HepG2 (cell line): Measurements from ENCODE around the gene MFRP. TPM values are rescaled to one million over a fixed set of nuclear protein-coding genes. Genes with fewer than 3 reads are reported as not detected.

ENCODE experiments used
- AHR ChIP-seq: IDR thresholded peaks from 2 replicates; pipeline ENCODE4 v1.6.1; 2018; ENCODE audit warnings: missing genetic modification reagents, missing compliant biosample characterization
- EP300 ChIP-seq, 3 experiments: sonication (generic) in 1 of 3; formaldehyde crosslinking in 1 of 3; IDR thresholded peaks; 2 replicates each; pipeline versions ENCODE4 v1.5.1 to v1.6.1; 2011 to 2020; ENCODE audit warnings: low read depth in 2 of 3, low read length in 2 of 3, borderline replicate concordance in 1 of 3, improper control_type of control experiment in 1 of 3, mild to moderate bottlenecking in 1 of 3, missing genetic modification reagents in 1 of 3, moderate library complexity in 1 of 3
- GTF2F1 ChIP-seq: fragments of 150-350 bp; IDR thresholded peaks from 2 replicates; pipeline ENCODE4 v1.6.1; 2014; ENCODE audit warnings: low read length
- HHEX ChIP-seq: IDR thresholded peaks from 2 replicates; pipeline ENCODE4 v1.6.1; 2016; ENCODE audit warnings: control low read depth
- IKZF5 ChIP-seq: IDR thresholded peaks from 2 replicates; pipeline ENCODE4 v1.6.1; 2018; ENCODE audit warnings: missing genetic modification reagents, mild to moderate bottlenecking, missing compliant biosample characterization
- NFIB ChIP-seq: sonication (generic); formaldehyde crosslinking; IDR thresholded peaks from 2 replicates; pipeline ENCODE4 v1.9.0; 2021; ENCODE audit warnings: missing genetic modification reagents, mild to moderate bottlenecking, borderline replicate concordance
- SP140L ChIP-seq: sonication (generic); formaldehyde crosslinking; IDR thresholded peaks from 2 replicates; pipeline ENCODE4 v1.4.0; 2020; ENCODE audit warnings: missing genetic modification reagents, borderline replicate concordance
- ZNF276 ChIP-seq: sonication (generic); formaldehyde crosslinking; IDR thresholded peaks from 2 replicates; pipeline ENCODE4 v1.4.0; 2020; ENCODE audit warnings: mild to moderate bottlenecking, low read depth, missing genetic modification reagents
- ZNF772 ChIP-seq: sonication (generic); formaldehyde crosslinking; IDR thresholded peaks from 2 replicates; pipeline ENCODE4 v1.5.0; 2020; ENCODE audit warnings: mild to moderate bottlenecking, missing genetic modification reagents
- polyA plus RNA-seq, 8 experiments: library from polyadenylated mRNA; depleted of rRNA in 3 of 8; stranded (reverse) in 7 of 8; unstranded in 1 of 8; fragments of >200 nt; fragmentation: Illumina TruSeq in 4 of 8; extraction: Trizol in 4 of 8; gene quantifications; 2 replicates each; pipeline versions ENCODE4 v1.2.1 to v1.2.3, GENCODE V29; 2011 to 2016; ENCODE audit warnings: low read depth in 4 of 8, missing spikeins in 1 of 8, mixed read lengths in 1 of 8; ENCODE audit not compliant: insufficient read depth in 1 of 8
- total RNA-seq, 5 experiments: library from RNA; depleted of rRNA; stranded (reverse); fragments of >200 nt; fragmentation: Illumina TruSeq; extraction: Trizol; gene quantifications; 2 replicates each; pipeline ENCODE4 v1.2.3, GENCODE V29; 2016; ENCODE audit warnings: low read depth in 1 of 5
- TF ChIP-seq, protein P1 (sequence below): sonication (generic); IDR thresholded peaks from 2 replicates; pipeline ENCODE4 v1.6.1; 2016; ENCODE audit warnings: low read depth, borderline replicate concordance
- TF ChIP-seq, protein P2 (sequence below): IDR thresholded peaks from 2 replicates; pipeline ENCODE4 v1.6.1; 2012; ENCODE audit warnings: low read length, improper control_type of control experiment
- TF ChIP-seq, protein P3 (sequence below): sonication (generic); formaldehyde crosslinking; IDR thresholded peaks from 2 replicates; pipeline ENCODE4 v1.5.0; 2020; ENCODE audit warnings: mild to moderate bottlenecking, missing genetic modification reagents, borderline replicate concordance

MFRP gene
- total and polyA plus RNA-seq, 2 of the 13 experiments (the other 11 are each of a cell fraction or from before 2014, with no cell fraction given): not detected

GRCh38 chr11:119373921-119374631 is 27.6 kb upstream of the MFRP start (continued):
- TF ChIP-seq ZNF276 (CRISPR knock-in tag): no peak
- TF ChIP-seq, protein P1, sequence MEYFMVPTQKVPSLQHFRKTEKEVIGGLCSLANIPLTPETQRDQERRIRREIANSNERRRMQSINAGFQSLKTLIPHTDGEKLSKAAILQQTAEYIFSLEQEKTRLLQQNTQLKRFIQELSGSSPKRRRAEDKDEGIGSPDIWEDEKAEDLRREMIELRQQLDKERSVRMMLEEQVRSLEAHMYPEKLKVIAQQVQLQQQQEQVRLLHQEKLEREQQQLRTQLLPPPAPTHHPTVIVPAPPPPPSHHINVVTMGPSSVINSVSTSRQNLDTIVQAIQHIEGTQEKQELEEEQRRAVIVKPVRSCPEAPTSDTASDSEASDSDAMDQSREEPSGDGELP: no peak
- TF ChIP-seq, protein P2, sequence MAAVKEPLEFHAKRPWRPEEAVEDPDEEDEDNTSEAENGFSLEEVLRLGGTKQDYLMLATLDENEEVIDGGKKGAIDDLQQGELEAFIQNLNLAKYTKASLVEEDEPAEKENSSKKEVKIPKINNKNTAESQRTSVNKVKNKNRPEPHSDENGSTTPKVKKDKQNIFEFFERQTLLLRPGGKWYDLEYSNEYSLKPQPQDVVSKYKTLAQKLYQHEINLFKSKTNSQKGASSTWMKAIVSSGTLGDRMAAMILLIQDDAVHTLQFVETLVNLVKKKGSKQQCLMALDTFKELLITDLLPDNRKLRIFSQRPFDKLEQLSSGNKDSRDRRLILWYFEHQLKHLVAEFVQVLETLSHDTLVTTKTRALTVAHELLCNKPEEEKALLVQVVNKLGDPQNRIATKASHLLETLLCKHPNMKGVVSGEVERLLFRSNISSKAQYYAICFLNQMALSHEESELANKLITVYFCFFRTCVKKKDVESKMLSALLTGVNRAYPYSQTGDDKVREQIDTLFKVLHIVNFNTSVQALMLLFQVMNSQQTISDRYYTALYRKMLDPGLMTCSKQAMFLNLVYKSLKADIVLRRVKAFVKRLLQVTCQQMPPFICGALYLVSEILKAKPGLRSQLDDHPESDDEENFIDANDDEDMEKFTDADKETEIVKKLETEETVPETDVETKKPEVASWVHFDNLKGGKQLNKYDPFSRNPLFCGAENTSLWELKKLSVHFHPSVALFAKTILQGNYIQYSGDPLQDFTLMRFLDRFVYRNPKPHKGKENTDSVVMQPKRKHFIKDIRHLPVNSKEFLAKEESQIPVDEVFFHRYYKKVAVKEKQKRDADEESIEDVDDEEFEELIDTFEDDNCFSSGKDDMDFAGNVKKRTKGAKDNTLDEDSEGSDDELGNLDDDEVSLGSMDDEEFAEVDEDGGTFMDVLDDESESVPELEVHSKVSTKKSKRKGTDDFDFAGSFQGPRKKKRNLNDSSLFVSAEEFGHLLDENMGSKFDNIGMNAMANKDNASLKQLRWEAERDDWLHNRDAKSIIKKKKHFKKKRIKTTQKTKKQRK: no peak
- no peak for TF ChIP-seq ZNF772
- TF ChIP-seq GTF2F1: no peak
- TF ChIP-seq, protein P3, sequence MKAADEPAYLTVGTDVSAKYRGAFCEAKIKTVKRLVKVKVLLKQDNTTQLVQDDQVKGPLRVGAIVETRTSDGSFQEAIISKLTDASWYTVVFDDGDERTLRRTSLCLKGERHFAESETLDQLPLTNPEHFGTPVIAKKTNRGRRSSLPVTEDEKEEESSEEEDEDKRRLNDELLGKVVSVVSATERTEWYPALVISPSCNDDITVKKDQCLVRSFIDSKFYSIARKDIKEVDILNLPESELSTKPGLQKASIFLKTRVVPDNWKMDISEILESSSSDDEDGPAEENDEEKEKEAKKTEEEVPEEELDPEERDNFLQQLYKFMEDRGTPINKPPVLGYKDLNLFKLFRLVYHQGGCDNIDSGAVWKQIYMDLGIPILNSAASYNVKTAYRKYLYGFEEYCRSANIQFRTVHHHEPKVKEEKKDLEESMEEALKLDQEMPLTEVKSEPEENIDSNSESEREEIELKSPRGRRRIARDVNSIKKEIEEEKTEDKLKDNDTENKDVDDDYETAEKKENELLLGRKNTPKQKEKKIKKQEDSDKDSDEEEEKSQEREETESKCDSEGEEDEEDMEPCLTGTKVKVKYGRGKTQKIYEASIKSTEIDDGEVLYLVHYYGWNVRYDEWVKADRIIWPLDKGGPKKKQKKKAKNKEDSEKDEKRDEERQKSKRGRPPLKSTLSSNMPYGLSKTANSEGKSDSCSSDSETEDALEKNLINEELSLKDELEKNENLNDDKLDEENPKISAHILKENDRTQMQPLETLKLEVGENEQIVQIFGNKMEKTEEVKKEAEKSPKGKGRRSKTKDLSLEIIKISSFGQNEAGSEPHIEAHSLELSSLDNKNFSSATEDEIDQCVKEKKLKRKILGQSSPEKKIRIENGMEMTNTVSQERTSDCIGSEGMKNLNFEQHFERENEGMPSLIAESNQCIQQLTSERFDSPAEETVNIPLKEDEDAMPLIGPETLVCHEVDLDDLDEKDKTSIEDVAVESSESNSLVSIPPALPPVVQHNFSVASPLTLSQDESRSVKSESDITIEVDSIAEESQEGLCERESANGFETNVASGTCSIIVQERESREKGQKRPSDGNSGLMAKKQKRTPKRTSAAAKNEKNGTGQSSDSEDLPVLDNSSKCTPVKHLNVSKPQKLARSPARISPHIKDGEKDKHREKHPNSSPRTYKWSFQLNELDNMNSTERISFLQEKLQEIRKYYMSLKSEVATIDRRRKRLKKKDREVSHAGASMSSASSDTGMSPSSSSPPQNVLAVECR (CRISPR knock-in tag): no peak
- TF ChIP-seq HHEX (CRISPR knock-in tag): no peak
- no peak for TF ChIP-seq SP140L (CRISPR knock-in tag)
- peak; percentile 49; the same call in 1 of the 2 replicates for TF ChIP-seq IKZF5 (CRISPR knock-in tag)
- TF ChIP-seq AHR (CRISPR knock-in tag): no peak
- TF ChIP-seq NFIB: no peak
- TF ChIP-seq EP300 (IDR thresholded peaks at IDR 0.05; ENCODE audit: low read depth in 2 of 2, low read length in 2 of 2): 0 out of 4 replicates have a peak, but pooled peaks of 1 of the 2 experiments have one; percentile 9
- no peak for TF ChIP-seq EP300 (CRISPR knock-in tag; IDR thresholded peaks at IDR 0.05; ENCODE audit: borderline replicate concordance)
